ENCODE data around the gene LDB2.

The LDB2 gene

DNA sequence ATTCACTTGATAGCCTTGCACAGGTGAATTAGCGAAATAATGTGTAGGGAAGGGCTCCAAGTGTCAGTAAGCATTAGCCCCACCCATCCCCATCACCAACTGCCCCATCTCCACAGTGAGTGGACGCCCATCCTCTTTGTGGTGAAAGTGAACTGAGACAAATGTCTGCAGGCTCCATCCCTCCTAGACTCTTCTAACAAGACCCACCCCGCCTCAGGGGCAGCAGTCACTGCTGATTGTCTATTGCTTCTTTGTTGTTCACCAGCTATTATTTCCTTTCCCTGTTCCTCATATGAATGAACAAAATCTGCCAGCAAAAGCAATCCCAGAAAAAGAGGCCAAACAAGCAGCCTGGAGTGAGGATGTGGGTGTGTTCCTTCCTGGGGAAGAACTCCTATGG is 96.4 kb downstream of the LDB2 start:
- no peak for DNase-seq (ENCODE audit: low read depth, low spot score)

DNA sequence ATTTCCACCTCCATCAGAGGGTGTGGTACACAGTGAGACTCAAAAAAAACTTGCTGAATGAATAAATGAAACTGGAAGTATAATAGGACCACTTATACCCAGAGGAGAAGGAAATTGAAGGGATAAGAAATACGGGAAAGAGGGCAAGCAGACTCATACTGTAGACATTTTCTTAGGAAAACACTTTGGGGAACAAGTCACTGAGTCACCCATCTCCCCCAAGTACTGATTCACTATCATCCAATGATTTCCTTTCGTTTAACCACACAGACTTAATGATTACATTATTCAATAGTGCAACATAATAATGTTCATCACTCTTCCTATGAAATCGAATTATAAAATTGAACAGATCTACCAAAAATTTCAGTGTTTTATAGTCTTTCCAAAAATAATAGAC is 97.1 kb downstream of the LDB2 start:
- DNase-seq (ENCODE audit: low read depth, low spot score) = no peak

DNA sequence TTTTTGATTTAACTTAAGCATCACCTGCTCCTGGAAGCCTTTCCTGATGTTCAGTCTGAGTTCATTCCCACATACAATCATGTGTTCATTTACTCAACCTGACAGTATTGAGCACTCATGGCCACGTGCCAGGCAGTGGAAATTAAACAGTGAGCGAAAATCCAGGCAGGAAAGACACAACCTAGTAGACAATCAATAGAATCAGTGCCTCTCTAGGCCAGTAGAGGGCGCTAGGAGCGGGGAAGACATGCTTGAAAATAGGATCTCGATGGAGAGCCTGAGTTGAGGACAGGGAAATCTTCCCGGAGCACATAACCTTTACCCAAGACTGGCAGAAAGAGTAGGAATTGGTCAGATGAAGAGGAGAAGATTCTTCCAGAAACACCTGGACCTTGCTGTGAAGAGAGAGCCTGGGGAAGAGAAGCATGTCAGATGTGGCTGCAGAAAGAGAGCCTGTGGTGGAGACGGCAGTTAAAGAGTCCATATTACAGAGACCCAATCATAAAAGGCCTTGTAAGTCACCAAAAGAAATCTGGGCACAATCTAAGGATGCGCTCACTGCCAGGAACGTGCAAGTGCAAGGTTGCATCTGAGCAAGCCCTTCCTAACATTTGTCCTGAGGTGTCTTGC is 103.5 kb downstream of the LDB2 start:
- DNase-seq (ENCODE audit: low read depth, low spot score) = no peak

DNA sequence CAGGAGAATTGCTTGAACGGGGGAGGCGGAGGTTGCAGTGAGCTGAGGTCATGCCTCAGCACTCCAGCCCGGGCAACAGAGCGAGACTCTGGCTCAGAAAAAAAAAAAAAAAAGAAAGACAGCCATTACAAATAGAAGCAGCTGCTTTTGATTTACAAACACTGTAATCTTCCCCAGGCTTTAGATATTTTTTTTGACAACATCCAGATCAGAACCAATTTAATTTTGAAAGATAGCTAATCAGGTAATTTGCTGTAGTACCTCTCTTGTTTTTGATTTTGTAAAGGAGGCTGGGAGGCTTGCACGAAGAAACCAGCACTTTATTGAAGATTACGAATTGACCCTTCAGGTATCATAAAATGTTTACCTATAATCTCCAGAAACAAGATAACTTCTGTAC is 107.0 kb downstream of the LDB2 start:
- DNase-seq (ENCODE audit: low read depth, low spot score) = no peak

DNA sequence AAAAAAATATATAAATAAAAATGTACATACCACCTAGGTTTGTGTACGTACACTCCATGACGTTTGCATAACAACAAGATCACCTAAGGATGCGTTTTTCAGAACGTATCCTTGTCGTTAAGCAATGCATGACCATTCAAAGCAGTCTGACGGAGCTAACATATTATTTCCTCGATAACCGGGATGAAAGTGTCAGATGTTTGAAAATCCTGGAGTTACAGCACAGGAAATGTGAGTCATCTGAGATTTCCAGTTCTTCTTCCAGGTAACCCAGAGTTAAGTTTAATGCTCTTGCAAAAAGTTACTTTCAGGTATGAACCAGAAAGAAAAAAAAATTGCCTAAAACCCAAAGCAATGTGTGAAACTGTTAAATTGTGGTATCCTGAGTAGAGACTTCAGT is 107.9 kb downstream of the LDB2 start:
- DNase-seq (ENCODE audit: low read depth, low spot score) = no peak

DNA sequence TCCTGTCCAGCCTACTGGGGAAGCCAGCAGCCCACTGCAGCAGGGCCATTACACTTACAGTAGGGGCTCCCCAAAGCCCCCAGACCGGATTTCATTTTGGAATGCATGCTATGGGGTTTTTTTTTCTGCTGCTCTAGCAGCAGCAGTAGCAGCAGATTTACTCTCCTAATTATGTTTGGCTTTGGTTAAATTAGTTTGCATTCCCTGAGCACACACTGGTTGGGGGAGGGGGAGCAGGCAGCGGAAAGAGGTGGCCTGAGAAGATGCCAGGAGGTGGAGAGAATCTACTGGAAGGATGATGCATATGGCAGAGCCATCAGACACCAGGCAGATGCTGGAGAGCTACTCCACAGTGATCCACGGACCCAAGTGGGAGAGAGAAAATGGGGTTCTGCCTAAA is 109.6 kb downstream of the LDB2 start:
- DNase-seq (ENCODE audit: low read depth, low spot score) = no peak

DNA sequence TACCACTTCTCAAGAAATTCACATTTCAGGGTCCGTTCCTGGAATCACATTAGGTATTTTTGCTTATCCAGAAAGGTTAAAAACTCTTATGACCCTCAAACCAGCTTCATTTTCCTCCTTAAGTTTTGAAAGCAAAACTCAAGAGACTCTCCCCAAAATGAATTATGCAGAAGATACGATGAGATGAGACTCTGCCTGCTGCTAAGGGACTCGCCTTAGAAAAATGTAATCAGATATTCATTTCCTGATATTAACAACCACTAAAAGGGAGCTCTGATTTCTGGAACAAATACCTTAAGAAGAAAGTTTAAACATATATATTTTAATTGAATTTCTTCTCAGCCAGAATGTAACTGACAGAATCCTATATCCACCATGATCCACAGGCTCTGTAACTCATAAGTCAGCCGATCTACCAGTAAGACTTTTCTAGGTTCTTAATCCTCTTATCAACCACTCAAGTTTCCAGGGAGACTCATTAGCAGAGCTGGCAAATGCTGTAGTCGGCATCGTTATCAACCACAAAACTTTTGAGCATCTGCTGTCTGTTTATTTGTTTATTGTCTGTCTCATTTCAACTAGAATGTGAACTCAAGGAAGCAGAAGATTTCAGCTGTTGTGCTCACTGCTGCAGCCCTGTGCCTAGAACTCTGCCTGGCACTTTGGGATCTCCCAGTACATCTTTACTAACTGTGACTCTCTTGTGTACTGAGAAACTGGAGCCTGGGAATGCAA is 112.5 kb downstream of the LDB2 start:
- DNase-seq (ENCODE audit: low read depth, low spot score) = no peak

DNA sequence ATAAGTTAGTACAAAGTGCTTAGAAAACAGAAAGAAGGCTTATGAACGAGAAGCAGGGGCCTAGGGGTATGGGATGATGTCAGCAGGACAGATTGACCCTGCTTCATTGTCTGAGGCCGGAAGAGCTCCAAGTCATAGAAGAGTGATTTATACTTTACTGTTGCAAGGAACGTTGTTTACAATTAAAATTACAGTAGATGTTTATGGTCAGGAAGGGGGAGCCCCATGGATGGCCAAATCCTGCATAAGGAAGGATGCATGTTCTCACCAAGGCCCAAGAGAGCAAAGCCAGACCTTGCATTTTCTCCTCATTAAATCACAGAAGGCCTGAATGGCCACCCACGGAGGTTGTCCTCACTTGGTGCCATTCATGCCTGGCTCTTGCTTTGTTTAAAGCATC is 115.3 kb downstream of the LDB2 start:
- DNase-seq (ENCODE audit: low read depth, low spot score) = no peak

DNA sequence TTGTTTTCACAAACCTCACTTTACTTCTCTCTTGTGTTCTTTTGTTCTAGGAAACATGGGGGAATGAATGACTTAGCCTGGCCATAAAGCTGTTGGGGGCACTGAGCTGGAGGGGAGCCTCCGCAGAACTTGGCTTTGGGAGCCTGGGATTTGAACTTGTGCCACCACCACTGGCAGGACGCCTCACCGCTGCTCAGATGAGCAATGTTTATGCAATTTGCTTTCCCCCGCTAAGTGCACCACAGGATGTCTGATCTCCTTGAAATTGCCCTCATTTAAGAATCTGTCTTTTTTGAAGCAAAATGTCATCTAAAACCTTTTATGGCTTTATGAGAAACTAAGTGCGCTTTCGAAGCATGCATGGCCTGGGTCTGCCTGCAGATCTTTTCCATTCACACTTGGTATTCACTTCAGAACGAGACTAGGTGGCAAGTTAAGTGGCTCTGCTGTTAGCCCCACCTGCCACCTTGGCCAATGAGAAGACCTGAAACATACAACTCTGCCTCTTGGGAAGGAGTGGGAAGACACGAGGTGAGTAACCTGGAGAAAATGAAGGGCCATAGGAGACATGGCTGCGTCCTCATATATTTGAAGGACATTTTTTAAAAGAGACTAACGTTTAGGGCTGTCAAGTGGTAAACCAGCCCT is 119.3 kb downstream of the LDB2 start:
- no peak for DNase-seq (ENCODE audit: low read depth, low spot score)

DNA sequence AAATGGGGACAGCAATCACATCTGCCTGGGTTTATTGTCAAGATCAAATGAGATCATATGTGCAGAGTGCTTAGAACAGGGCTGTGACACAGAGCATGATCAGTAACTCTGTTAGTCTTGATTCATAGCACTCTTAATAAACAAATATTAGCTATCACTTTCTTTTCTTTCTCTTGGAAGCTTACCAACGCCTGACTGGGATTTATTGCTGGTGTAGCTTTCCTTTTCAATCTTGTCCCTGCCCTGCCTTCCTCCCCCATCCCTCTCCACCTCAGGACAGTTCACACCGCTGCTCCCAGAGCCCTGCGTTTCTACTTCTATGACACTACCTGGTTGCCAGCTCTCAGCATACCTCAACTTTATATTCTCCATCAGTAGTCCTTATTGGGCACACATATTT is 120.7 kb downstream of the LDB2 start:
- no peak for DNase-seq (ENCODE audit: low read depth, low spot score)

DNA sequence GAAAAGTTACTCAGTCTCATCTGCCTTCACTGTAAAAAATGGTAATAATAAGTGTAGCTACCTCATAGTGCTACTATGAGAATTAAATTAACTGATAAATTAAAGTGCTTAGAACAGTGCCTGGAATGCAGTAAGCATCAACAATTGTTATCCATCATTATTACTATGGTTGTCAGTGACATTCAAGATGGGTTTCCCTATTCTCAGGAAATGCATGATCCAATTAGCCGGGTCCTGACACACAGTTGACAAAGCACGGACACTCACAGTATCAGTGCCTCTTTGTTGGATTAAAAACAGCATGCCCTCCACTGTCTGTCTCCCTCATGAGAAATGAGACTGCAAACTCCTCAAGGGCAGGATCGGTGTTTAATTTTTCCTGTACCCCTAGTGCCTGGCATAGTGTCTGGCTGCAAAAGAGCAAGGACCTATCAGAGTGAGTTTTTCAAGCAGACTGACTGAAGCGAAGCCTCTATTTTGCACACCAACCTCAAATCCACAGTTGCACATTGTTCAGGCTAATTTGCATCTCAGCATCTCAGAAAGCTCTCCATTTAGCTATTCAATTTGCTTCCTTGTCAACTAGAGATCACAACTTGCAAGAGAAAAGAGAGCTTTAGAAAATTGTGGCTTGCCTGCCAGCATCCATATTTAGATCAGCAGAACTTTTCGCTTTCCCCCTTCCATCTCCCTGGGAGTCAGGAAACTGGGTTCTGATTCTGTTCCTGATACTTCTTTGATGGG is 122.9 kb downstream of the LDB2 start:
- no peak for DNase-seq (ENCODE audit: low read depth, low spot score)

DNA sequence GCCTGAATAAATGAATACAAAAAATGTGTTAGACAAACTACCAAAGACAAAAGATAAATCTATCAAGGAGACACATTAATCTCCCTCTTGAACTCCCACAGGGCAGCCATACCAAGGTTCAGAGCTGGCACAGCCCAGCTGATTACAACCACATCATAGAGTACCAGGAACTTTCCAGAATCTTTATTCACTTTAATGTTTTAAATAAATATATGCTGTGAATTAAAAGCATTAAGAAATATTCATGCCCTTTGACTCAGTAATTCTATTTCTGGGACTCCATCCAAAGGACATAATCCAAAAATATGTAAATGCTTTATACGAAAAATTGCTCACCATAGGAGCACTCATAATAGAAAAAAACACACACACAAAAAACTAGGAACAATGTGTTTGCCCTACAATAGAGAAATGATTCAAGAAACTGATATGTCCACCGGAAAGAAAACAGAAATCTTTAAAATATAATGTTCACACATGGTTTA is 126.0 kb downstream of the LDB2 start:
- DNase-seq (ENCODE audit: low read depth, low spot score) = no peak

DNA sequence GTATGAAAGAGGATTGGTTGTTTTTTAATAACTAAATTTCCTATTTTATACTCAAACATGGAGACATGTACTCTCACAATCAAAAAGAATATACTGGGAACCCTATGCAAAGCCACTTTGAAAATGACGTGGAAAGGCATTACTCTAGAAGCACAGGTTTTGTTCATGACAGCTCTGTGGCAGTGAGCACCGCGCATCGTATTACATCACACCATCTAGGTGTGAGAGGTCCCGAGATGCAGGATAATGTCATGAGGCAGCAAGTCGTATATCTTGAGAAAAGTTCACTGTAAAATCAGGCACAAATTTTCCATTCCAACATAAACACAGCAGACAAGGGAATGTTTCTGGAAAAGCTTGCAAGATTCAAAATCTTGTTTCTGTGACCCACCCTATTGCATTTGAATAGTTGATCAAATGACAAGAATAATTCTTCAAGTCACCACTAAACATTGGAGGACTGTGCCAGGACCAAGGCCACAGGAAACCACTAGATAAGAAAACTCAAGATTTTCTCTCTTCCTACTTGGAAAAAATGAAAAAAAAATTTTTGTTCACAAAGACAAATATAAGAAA is 127.6 kb downstream of the LDB2 start:
- DNase-seq (ENCODE audit: low read depth, low spot score) = no peak

DNA sequence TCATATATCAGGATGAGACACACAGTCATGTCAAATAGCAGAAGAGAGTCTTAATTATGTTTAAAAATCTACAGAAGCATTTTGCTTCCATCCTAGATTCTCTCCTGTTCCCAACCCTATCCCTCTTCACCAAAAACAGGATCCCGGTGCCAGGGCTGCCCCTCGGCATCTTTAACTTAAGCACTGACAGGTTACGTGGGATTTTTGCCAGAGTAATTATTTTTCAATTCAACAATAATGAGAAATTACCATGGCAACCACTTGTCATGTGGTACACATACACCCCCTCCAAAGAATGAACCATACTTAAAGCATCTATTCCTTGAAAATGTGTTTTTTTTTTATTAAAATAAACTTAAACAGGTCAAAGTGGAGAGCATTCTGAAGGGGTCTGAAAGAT is 130.6 kb downstream of the LDB2 start:
- DNase-seq (ENCODE audit: low read depth, low spot score) = no peak

DNA sequence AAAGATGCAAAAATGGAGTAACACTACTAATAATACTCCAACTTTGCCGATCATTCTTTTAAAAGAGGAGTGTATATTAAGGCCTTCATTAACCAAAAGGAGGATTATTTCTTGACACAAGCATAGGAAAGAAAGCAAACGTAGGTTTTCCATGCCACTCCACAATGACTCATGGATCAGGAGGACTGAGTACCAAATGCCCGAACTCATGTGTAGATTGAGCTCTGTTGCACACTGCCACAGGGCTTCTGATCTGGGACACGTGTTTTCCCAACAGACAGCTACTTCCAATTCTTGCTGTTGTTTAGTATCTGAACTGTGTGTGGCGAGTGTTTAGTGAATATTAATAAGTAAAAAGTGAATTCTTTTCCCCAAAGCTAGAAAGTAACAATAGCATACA is 131.2 kb downstream of the LDB2 start:
- no peak for DNase-seq (ENCODE audit: low read depth, low spot score)

DNA sequence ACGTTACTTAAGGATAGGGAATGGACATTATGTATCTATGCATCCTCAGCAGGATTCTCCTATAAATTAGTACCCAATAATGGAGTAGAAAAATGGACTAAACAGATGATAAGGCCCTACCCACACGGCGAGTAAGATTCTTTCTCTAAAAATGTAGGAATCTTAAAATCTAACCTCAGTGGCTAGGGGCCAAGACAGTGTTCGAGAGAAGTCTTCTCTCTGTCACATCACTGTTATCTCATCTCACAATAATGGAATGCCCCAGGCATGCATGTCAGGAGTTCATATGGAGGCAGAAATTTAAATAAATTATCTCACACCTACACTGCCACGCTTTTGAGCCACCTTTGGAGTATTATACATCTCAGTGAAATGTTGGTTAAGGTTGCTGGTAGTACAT is 132.9 kb downstream of the LDB2 start:
- DNase-seq (ENCODE audit: low read depth, low spot score) = no peak

DNA sequence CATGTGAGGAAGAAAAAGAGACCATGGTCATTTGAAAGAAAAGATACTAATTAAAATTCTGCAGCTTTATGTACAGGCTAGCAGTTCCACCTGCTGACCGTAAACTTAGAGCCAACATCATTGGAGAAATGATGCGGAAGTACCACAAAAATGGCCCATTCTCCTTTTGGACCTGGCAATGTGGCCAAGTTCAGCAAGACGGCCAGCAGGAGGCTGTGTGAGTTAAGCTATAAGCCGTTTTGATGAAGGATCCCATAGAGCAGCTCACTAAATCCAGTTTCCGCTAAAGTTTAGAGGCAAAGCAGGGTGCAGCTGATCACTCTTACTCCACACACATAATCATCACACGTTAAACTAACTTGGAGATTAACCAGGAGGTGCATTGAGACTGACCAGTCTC is 133.8 kb downstream of the LDB2 start:
- peak; percentile 50 for DNase-seq (ENCODE audit: low read depth, low spot score)

DNA sequence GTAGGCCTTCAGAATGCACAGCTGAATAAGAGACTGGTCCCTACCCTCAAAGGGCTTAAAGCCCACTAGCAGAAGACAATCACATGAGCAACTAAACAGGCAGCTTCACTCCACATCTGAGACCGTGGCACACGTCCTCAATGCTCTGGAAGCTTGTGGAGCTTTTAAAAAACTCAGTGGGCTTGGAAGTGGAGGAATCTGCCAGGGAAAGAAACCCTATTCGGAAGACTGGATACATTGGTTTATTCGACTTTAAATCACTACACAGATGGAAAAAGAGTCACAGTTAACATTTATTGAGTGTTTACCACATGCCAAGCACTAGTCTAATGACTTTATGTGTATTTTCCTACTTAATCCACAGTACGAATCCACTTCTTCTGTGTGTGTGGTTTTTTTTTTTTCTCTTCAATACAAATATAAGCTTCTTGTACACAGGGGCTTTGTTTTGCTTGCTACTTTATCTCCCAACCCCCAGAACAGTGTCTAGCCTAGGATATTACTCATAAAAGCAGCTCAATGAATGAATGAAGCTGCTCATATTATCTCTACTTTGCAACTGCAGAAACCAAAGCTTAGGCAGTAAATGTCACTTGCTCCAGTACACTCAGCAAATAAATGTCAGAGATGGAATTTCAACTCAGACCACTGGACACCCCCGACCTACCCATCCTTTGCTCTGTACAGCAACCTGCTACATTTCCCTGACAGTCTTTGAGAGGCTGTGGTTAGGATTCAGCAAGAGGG is 137.7 kb downstream of the LDB2 start:
- no peak for DNase-seq (ENCODE audit: low read depth, low spot score)

DNA sequence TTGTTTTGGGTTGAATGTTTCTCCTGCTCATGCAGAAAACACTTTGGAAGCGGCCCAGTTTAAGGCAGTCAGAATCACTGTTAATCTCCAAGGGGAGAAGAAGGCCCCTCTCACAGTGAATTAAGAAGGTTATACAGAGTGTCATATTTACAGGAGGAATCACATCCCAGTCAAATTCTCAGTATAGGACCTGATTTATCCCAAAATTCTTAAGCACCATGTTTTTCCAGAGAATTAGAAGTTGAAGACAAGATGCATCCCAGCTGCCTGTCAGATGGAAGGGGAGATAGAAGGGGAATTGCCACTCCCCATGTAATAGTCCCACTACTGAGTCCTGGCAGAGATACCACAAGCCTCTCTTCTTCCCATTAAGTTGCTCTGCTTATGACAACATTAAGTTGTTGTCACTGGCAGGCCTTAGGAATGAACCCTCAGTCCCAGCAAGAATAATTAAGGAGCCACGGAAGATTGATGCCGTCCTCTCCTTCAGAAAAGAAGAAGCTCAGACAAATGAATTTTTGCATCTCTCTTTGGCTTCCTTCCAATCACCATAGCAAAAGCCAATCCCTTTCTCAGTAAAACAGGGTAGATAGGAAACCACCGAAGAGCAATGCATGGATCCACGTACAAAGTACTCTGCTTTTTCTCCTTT is 138.4 kb downstream of the LDB2 start:
- DNase-seq (ENCODE audit: low read depth, low spot score) = no peak

DNA sequence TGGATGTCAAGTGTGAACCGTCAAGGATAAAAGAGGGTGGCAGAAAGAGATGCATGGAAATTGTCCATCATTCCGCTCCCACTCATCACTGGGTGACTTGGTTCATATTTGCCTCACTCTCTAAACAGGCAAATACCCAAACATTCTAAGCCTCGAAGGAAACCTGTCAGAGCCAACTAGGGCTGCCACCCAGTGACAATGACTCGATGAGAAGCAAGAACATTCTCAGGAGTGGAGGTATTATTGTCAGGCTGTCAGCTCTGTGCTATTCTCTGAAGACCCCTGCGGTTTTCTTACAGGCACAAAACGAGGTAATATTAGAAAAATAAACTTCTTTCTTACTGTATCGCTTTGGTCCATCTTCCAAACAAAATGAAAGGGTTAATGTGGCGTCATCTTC is 139.6 kb downstream of the LDB2 start:
- no peak for DNase-seq (ENCODE audit: low read depth, low spot score)

DNA sequence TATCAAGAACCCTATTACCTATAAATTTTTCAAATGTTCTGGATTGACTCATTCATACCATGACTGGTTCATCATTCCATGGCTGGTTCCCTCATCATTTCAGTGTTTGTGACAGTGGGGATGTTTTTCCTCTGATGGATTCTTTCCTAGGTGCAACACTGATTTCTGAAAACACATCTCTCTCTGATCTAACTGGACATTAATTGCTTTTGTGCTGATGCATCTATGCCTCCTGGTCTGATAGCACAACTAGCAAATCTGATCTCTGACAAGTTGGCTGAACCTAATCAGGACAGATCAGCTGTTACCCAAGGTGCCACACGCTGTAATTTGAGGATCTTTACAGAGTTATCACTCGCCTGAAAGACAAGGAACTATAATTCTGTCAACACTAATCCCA is 140.2 kb downstream of the LDB2 start:
- DNase-seq (ENCODE audit: low read depth, low spot score) = no peak

Data from iPS DF 19.7 (cell line).